Retinal pigment epithelial cell (primary cell): ENCODE data around the gene CEP44.
A peak's percentile ranks its signal among the peaks of the same experiment; 100 is the strongest.

Experiments used
- DNase-seq: peaks from one replicate; pipeline ENCODE4 v3.0.0-alpha.2; 2010; ENCODE audit warnings: low read depth
- H3K4me3 ChIP-seq: 2 replicates; pipeline ENCODE4 v1.5.1; 2011; ENCODE audit warnings: mild to moderate bottlenecking, low read length, control low read depth, moderate library complexity
- TF ChIP-seq, protein P1 (sequence below): conservative IDR thresholded peaks from 2 replicates; pipeline ENCODE4 v1.5.1; 2011; ENCODE audit warnings: low read depth, low read length, control low read depth, inconsistent platforms

Gene CEP44

DNA sequence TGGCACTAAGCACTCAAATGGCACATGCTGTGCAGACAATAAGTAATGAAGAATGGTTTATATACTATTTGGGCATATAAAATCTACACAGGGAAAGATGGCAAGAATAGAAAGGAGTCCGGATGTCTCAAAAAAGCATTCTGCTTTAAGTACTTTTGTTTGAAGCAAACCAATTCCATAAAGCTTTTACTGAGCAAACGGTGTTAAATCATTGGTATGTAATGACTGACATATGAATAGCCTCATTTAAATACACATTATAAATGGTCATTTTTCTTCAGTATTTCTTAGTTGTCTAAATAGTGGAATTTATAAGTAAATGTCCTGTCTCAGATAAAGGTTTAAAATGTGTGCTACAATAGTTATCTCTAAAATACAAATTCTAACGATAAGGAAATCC, 6.3 kb upstream of the CEP44 start:
- TF ChIP-seq, protein P1, sequence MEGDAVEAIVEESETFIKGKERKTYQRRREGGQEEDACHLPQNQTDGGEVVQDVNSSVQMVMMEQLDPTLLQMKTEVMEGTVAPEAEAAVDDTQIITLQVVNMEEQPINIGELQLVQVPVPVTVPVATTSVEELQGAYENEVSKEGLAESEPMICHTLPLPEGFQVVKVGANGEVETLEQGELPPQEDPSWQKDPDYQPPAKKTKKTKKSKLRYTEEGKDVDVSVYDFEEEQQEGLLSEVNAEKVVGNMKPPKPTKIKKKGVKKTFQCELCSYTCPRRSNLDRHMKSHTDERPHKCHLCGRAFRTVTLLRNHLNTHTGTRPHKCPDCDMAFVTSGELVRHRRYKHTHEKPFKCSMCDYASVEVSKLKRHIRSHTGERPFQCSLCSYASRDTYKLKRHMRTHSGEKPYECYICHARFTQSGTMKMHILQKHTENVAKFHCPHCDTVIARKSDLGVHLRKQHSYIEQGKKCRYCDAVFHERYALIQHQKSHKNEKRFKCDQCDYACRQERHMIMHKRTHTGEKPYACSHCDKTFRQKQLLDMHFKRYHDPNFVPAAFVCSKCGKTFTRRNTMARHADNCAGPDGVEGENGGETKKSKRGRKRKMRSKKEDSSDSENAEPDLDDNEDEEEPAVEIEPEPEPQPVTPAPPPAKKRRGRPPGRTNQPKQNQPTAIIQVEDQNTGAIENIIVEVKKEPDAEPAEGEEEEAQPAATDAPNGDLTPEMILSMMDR, result no peak
- no peak overlapping the region for H3K4me3 ChIP-seq
- no peak for DNase-seq

DNA sequence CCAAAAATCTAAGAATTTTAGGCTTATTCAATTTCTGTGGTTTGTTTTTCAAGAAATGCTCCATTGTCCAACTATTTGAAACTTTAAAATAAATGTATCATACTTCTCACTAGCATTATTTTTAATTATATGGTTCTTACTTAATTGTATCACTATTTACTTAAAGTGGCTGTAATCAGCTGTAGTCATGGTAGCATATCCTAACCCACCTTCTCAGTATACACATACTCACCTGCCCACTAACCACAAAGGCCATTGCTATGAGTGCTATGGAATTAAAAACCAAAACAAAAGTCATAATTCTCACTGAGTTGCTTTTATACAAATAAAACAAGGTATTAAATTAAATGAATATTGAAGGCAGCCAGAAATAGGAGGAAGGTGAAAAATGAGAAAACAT, 5.2 kb upstream of the CEP44 start:
- DNase-seq, result no peak
- H3K4me3 ChIP-seq, result no peak overlapping the region
- TF ChIP-seq, protein P1, result no peak

DNA sequence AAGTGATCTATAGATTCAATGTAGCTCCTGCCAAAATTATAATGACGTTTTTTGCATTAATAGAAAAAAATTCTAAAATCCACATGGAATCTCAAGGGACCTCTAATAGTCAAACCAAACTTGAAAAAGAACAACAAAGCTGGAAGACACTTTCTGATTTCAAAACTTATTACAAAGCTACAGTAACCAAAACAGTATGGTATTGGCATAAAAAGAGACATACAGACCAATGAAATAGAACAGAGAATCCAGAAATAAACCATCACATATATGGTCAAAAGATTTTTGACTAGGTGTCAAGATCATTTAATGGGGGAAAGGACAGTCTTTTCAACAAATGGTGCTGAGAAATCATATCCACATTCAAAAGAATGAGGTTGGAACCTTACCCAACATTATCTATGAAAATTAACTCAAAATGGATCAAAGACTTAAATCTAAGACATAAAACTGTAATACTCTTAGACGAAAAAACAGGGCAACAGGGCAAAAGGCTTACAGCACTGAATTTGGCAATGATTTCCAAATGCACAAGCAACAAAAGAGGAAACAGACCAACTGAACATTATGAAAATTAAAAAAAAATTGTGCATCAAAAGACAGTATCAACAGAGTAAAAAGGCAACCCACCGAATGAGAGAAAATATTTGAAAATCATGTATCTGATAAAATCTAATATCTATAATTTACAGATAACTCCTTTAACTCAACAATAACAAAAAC, 4.1 kb upstream of the CEP44 start:
- no peak overlapping the region for H3K4me3 ChIP-seq
- TF ChIP-seq, protein P1, result no peak
- DNase-seq, result no peak

DNA sequence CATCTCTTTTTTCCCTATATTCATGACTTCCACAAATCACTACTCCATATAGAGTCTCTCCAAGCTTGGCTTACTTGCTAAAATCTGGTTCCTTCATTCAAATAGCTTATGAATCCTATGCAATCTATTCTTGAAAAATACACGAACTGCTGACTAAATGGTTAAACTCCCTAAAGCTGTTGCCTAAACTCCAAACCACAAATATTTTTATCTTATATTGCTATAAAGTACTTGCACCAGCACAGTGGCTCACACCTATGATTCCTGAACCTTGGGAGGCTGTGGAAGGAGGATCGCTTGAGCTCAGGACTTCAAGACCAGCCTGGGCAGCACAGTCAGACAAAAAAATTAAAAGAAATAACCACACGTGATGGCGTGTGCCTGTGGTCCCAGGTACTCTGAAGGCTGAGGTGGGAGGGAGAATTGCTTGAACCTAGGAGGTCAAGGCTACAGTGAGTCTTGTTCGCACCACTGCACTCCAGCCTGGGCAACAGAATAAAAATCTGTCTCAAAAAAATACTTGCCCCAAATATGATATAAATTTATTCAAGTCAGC, 2.5 kb upstream of the CEP44 start:
- no peak overlapping the region for H3K4me3 ChIP-seq
- TF ChIP-seq, protein P1, result no peak
- no peak for DNase-seq

DNA sequence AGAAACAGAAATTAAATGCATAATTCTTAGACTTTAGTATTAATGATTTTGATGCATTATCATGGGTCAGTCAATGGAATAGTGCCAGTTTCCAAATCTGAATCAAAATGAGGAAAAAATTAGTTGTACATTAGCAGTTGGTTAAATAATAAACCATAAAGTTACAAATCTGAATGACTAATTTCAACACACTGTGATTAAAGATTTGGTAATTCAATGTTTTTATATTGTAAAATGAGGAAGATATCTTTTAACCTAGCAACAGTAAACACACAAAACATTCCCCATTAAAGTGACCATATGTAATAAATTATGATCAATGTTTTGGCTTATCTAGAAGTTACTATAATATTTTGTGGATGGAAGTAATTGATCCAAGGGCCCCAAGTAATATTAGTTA, 1.8 kb upstream of the CEP44 start:
- no peak for DNase-seq
- TF ChIP-seq, protein P1, result no peak
- peak overlapping the region; percentile 99 for H3K4me3 ChIP-seq

DNA sequence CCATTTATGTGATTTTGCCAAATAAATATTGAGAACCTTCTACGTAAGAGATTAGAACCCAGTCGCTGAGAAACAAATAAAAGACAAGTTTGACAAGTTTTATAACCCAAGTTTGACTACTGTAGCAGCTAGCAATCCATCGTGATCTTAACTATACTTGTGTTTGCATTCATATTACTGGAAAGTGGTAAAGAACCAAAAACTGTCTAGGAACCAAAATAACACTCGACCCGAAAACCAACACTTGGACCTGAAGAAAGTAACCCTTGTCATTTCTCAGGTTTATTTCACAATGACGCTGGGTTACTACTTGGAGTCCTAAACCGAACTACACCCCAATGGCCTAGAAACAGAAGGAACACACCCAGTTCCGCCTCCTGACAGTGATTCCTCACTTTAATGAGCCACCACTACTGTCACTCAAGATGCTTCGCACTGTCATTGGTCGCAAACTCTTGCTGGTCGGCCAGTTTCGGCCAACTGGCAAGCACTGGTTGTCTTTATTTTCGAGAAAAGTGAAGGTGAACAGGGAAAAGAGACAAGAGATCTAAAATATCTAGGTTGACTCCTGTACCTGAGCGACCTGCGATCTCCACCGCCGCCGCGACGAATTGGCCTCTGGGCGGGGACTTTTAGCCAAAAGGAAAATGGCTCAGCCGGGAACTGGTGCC, 740 bp upstream of the CEP44 start:
- H3K4me3 ChIP-seq, result peak overlapping the region; percentile 99
- peak; percentile 88 for DNase-seq
- TF ChIP-seq, protein P1, result no peak
